NCI-H1436 treated with DMSO at 0.1 percent for 48 hours (cell line): ENCODE results near the gene PCID2.
"Not testable (repeated sequence)": the region's sequence is repeated elsewhere in the genome, so short reads cannot be mapped to it uniquely, and the experiment has no call there.

Experiments
- DNase-seq: peaks from one replicate; lab custom pipeline; 2025; lab: John Stamatoyannopoulos, UW

Gene PCID2

GRCh38 chr13:113164492-113164891 is 44.0 kb downstream of the PCID2 start:
- DNase-seq = no peak

GRCh38 chr13:113162783-113163685 is 45.4 kb downstream of the PCID2 start:
- no peak for DNase-seq

GRCh38 chr13:113161975-113162374 is 46.5 kb downstream of the PCID2 start:
- DNase-seq = not testable (repeated sequence)

- no peak for DNase-seq
These were observed 47.0 kb downstream of the PCID2 start for GRCh38 chr13:113161433-113161832.

GRCh38 chr13:113160983-113161382 is 47.5 kb downstream of the PCID2 start:
- DNase-seq = no peak

GRCh38 chr13:113159701-113160100 is 48.8 kb downstream of the PCID2 start:
- no peak for DNase-seq

- DNase-seq = no peak
These were observed 49.5 kb downstream of the PCID2 start for GRCh38 chr13:113158946-113159345.

GRCh38 chr13:113157929-113158747 is 50.3 kb downstream of the PCID2 start, which contains the start of gene PROZ:
TSS of gene PROZ (plus strand) at chr13:113158648. CDS start at chr13:113158661, 13 bp downstream.
- no peak for DNase-seq

- DNase-seq = no peak
These were observed 51.1 kb downstream of the PCID2 start for GRCh38 chr13:113157206-113157928.

- no peak for DNase-seq
These were observed 52.4 kb downstream of the PCID2 start for GRCh38 chr13:113155982-113156655.

GRCh38 chr13:113155201-113155600 is 53.3 kb downstream of the PCID2 start:
- DNase-seq = no peak

GRCh38 chr13:113153810-113154748 is 54.4 kb downstream of the PCID2 start:
- DNase-seq = no peak

- DNase-seq = no peak
These were observed 55.3 kb downstream of the PCID2 start for GRCh38 chr13:113152984-113153809.

- DNase-seq = no peak
These were observed 55.8 kb downstream of the PCID2 start for GRCh38 chr13:113152691-113152983.

- DNase-seq = no peak
These were observed 56.5 kb downstream of the PCID2 start for GRCh38 chr13:113151745-113152690.

- no peak for DNase-seq
These were observed 57.7 kb downstream of the PCID2 start for GRCh38 chr13:113150550-113151365.

GRCh38 chr13:113149711-113150549 is 58.5 kb downstream of the PCID2 start:
- DNase-seq = no peak
